NCI-H82 (cell line): ENCODE measurements around the gene FIGNL2.
"Not testable (repeated sequence)": the region's sequence is repeated elsewhere in the genome, so short reads cannot be mapped to it uniquely, and the experiment has no call there.

ENCODE experiments used
- DNase-seq: peaks from one replicate; lab custom pipeline; 2025; lab: John Stamatoyannopoulos, UW

The FIGNL2 gene

GRCh38 chr12:51818086-51818485, 30.4 kb downstream of the FIGNL2 start:
- no peak for DNase-seq

DNA sequence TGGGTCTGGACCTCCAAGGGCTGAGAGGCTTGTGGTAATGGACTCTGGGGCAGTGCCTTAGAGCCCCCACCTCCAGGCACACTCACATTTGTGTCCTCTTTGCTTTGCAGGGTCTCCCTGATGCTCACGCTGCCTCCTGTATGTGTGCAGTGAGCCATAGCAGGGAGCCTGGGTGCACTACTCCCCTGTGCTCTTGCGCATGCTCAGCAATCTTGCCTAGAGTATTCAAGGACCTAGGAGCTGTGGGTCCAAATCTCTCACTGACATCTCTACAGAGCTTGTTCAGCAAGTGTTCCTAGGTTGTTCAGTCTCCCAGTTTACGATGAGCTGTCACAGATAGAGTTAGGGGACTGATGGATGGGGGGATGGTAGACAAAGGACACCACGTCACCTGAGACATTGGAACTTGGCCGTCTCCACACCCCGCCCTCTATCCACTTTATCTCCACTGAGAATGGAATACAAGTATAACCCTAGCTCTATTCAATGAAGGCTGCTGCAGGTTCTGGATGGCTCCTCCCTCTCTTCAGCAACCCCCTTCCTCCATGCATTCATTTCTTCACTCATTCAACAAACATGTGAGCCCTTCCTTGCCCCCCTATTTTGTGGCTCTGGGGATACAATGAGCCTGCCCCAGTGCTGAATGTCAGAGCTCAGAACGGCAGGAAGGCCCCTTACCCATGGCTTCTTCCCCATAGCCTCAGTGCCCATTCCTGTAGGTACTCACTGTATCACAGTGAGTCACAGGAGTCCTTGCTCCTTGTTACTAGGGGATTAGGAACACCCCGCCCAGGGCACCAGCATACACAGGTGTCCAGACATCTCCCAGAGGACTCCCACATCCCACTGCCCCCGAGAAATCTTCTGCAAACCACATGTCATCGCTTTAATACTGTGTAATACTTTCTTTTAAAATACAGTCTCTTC, 31.2 kb downstream of the FIGNL2 start:
- DNase-seq: peak; percentile 30

DNA sequence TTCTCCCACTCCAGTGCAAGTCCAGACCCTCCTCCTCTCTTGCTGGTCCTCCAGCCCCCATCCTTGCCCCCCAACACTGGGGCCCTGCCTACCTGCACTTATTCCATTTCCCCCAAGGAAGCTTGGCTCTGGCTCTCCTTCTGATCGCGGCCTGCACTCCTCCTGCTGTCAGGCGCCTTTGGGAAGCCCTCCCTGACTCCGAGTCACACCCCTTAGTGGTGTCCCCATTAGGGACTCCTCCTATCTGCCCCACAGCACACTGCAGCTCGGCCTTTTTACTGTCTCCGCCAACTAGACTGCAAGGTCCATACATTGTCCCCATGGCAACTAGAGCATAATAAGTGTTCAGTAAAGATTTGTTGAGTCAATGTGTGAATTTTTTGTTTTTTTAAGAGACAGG, 32.9 kb downstream of the FIGNL2 start:
- DNase-seq: no peak

DNA sequence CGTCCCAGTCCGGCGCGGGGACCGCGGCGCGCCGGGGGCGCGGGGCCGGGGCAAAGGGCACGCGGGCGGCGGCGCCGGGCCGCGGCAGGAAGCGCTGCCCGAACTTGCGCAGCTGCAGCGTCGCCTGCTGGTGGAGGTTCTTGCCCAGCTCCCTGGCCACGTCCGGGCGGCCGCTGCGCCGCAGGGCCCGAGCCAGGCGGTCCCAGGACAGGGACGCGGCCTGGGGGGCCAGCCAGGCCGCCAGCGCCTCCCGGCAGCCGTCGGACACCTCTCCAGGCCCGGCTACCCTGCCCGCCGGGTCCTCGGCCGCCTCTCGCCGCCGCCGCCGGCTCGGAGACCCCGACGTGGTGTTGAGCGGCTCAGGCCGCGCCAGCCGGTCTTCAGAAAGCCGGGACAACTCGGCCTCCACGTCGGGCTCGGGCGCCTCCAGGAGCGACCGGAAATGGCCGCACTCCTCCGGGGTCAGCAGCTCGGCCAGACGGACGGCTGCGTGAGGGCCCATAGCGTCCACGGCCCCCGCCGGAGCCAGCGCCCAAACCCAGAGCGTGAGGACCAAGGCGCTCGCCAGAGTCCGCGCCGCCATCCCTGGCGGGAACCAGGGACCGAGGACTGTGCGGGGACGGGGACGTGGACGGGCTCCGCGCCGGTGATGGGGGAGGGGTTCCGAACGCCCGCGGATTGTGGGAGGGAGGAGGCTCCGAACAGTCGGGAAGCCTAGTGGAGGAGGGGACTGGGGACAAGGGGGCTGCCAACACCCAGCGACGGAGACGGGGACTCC, 34.0 kb downstream of the FIGNL2 start:
- DNase-seq: peak; percentile 68

- DNase-seq: no peak
Observed at GRCh38 chr12:51813931-51814310, 34.6 kb downstream of the FIGNL2 start.

- no peak for DNase-seq
Observed at GRCh38 chr12:51812871-51813270, 35.6 kb downstream of the FIGNL2 start.

DNA sequence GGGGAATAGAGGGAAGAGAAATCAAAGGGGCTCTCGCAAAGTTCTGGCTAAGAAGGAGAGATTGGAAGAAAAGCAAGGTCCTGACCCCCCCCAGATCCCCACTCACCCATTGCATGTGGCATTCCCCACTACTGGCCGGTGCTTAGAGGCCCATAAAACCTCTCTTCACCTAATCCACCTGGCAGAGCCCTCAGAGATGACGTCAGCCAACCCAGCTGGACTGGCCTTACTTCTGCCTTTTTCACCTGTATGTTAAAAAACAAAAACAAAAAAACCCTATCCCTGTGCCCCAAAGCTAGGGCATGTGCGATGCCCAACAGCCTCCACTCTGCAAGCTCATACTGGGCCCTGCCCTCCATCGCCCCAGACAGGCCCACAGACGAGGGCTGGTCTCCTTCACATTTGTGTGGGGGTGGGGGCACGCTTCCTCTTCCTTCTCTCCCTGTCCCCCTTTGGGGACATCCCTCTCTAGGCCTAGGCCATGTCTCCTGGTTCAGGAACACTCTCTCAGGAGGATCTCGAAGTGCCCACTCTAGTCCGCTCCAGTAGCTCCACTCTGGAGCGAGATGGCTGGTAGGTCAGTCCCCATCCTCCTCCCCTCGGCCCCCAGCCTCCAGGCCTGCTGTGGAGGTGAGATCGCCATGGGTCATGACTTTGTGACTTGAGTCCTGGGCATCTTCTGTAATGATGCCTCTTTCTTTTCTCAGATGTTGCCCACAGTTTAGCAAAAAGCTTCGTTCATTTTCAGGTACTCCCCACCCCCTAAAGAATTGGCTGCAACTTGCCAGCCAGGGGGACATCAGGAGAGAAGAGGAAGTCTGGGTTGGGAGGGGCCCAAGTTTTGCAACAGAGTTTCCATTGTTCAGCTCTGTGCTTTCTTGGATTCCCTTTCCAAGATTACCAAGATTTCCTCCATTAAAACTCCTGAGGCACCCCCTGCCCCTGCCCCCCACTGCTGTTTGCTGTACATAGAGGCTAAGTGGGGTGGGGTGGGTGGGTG, 37.0 kb downstream of the FIGNL2 start:
- no peak for DNase-seq

DNA sequence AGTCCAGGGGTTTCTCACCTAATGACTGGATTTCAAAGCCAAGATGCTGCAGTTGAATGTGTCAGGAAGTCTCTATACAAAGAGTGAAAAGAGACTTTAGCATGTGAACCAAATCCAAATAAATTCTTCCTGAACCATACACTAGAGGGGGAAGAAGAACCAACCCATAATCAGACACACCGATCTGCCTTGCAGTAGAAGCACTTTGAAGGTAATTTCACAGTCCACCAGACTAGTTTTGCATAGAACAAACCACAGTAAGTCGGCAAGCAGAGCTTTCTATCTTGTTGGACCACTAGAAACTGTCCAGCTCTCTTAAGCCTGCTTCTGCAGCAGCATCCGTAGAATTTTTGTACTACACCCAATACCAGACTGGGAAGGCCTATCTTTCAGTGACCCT, 39.3 kb downstream of the FIGNL2 start:
- no peak for DNase-seq

DNA sequence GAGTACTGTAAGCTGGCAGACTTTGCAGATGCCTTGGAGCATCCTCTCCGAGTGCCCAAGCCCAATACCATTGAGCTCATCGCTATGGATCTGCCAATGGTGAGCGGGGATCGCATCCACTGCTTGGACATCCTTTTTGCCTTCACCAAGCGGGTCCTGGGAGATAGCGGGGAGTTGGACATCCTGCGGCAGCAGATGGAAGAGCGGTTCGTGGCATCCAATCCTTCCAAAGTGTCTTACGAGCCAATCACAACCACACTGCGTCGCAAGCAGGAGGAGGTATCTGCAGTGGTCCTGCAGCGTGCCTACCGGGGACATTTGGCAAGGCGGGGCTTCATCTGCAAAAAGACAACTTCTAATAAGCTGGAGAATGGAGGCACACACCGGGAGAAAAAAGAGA, 41.6 kb downstream of the FIGNL2 start:
- DNase-seq: no peak

DNA sequence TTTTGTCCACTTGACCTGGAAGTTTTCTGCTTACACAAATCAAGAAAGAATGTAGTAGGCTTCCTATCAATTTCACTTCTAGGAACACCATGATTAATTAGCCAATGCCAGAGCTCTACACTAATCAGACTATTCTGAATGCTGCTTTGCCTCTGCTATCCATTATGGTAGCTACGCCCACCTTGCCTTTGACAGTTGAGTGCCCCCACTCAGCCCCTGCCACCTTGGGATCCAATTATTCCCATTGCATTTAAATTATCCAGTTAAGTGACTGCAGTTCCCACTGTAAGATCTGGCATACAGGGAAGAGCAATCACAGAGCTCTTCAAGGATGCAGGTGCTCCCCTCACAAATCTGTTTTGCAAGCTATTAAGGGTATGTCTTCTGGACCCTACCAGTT, 47.5 kb downstream of the FIGNL2 start:
- peak; percentile 97 for DNase-seq

DNA sequence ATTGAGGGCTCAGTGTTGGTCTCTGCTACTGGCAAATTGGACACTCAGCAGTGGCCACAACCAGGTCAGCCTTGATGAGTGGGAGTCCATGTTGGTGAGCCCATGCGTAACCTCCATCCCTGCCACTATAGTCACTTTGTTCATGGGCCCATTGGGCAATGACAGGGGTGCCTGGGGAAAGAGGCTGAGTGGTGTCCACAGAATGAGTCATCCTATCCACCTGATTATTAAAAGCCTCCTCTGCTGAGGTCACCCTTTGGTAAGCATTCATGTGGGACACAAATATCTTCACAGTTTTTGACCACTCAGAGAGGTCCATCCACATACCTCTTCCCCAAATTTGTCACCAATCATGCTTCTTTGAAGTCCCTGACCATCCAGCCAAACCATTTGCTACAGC, 50.0 kb downstream of the FIGNL2 start:
- DNase-seq: no peak

DNA sequence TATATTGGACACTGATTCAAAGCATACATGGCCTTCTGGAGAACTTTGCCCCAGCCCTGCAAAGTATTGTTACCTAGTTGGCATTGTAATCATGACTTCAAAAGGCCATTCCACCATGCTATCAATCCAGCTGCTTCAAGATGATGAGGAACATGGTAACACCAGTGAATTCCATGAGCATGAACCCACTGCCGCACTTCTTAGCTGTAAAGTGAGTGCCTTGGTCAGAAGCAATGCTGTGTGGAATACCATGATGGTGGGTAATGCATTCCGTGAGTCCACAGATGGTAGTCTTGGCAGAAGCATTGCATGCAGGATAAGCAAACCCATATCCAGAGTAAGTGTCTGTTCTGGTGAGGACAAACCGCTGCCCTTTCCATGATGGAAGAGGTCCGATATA, 50.5 kb downstream of the FIGNL2 start:
- not testable (repeated sequence) for DNase-seq

GRCh38 chr12:51797301-51797700, 51.2 kb downstream of the FIGNL2 start:
- DNase-seq: no peak

DNA sequence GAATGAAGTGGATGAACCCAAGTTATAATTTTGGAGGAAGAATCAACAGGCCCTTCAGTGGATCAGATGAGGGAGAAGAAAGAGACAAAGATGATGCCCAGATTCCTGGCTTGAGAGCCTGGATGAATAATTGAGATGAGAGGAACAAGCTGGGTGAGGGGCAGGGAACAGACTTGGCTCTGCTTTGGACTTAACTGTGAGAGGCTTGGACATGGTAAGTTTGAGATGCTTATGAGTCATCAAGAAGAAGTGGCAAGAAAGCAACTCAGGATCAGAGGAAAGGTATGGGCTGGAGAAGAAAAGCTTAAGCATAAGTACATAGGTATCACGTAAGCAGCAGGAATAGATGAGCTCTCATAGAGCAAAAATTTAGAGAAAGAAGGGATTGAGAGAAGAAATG, 55.3 kb downstream of the FIGNL2 start:
- no peak for DNase-seq

GRCh38 chr12:51792417-51792816, 56.1 kb downstream of the FIGNL2 start:
- DNase-seq: no peak

GRCh38 chr12:51788876-51789275, 59.6 kb downstream of the FIGNL2 start:
- DNase-seq: no peak

DNA sequence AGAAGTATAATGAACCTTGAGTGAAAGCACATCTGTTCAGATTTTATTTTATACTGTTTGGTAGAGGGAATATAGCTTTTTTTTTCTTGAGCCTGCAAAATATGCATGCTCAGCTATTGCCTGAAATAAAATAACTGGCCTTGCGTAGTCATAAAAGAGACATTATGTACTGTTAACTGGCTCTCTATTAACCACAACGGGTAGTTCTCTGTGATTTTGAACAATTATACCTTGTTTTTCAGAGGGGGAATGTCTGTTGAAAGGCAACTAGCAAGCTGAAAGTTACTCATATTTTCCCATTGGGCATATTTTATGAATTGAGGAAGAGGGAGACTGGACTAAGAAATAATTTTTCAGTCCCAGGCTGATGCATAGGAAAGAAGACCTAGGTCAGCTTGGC, 62.6 kb downstream of the FIGNL2 start:
- DNase-seq: no peak

GRCh38 chr12:51784688-51785087, 63.8 kb downstream of the FIGNL2 start:
- no peak for DNase-seq

DNA sequence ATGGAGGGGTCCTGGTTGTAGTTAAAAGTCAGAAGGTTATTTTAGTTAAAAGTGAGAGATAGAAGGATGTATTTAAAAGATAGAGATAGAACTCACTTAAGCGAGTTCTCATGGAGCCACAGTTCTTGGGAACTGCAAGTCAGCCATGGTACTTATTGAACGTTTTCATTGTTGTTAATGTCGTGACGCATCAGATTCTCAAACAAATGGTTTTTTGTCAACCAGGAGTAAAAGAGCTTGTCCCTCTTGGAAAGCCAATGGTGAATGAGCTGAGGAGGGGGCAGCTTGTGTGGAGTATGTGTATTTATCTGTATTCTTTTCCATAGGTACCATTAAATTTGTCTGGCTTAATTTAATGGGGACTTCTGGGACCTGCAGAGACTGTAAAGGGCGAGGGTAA, 68.6 kb downstream of the FIGNL2 start:
- DNase-seq: no peak

DNA sequence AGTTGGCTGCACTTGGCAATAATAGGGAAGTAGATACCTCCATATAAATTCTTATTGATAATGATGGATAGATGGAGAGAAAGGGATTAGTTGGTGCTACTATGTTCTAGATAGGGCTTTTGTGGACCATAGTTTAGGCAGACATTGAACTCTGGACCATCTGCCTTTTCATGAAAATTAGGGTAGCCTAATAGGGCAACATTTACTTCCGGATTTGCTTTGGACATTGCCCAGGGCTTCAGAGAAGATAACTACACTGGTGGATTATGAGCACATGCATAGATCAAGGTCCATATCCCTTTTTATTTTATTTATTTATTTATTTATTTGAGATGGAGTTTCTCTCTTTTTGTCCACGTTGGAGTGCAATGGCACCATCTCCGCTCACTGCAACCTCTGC, 70.5 kb downstream of the FIGNL2 start:
- DNase-seq: no peak

- peak; percentile 97 for DNase-seq
Observed at GRCh38 chr12:51777457-51777856, 71.1 kb downstream of the FIGNL2 start.

DNA sequence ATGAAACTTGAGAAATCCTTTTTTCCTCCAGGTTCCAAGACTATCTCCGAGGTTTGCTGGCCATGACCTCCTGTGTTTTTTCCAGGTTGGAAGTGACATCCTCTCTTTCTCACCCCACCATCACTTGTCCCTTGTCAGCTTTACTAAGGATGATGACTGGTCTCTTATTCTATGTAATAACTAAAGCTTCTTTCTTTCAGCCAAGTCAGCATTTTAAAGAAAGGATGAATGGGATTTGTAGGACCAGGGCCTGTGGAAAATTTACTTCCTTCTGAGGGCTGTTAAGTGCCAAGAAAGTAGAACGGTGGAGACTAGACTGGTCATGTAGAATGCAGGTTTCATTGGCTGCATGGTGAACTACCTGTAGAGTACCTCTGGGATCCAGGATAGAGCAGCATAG, 73.6 kb downstream of the FIGNL2 start:
- no peak for DNase-seq
